Measurements from ENCODE around the gene GGPS1. TPM values are rescaled to one million over a fixed set of nuclear protein-coding genes. Genes with fewer than 3 reads are reported as not detected.
A peak's percentile ranks its signal among the peaks of the same experiment; 100 is the strongest.
"Not testable (repeated sequence)": the region's sequence is repeated elsewhere in the genome, so short reads cannot be mapped to it uniquely, and the experiment has no call there.

The GGPS1 gene
- total RNA-seq, 6 donors from 2014 or later: 5.0 to 32.6 (median 25.4) TPM

DNA sequence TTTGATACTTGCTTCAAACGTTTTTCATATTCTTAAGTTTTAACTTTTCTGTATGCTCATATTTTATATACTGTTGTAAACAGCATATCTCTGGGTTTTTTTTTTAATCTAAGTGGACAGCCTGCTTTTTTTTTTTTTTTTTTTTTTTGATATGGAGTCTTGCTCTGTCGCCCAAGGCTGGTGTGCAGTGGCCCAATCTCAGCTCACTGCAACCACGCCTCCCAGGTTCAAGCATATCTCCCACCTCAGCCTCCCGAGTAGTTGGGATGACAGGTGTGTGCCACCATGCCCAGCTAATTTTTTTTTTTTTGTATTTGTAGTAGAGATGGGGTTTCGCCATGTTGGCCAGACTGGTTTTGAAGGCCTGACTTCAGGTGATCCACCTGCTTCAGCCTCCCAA is 40.1 kb downstream of the GGPS1 start:
- H3K36me3 ChIP-seq: no peaks in the 10 kb centered on the region
- ATAC-seq (ENCODE audit: low FRiP score in 2 of 2) (no peak), DNase-seq (no peak)
- whole genome bisulfite sequencing, 2 donors: 81 to 82% methylated on average over 5 of the region's 5 CpGs
- H3K27ac ChIP-seq: peak overlapping the region in 2 of 4 donors; percentile 78 to 88
- peak overlapping the region in 1 of 4 donors; percentile 68 for H3K4me3 ChIP-seq
- TF ChIP-seq, protein P1, sequence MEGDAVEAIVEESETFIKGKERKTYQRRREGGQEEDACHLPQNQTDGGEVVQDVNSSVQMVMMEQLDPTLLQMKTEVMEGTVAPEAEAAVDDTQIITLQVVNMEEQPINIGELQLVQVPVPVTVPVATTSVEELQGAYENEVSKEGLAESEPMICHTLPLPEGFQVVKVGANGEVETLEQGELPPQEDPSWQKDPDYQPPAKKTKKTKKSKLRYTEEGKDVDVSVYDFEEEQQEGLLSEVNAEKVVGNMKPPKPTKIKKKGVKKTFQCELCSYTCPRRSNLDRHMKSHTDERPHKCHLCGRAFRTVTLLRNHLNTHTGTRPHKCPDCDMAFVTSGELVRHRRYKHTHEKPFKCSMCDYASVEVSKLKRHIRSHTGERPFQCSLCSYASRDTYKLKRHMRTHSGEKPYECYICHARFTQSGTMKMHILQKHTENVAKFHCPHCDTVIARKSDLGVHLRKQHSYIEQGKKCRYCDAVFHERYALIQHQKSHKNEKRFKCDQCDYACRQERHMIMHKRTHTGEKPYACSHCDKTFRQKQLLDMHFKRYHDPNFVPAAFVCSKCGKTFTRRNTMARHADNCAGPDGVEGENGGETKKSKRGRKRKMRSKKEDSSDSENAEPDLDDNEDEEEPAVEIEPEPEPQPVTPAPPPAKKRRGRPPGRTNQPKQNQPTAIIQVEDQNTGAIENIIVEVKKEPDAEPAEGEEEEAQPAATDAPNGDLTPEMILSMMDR (IDR thresholded peaks at IDR 0.05): no peak
- TF ChIP-seq EP300 (IDR thresholded peaks at IDR 0.05) (no peak), POLR2AphosphoS5 (IDR thresholded peaks at IDR 0.05) (no peak), POLR2A (IDR thresholded peaks at IDR 0.05) (no peak)
- no peaks in the 10 kb centered on the region for H3K9me3 ChIP-seq
- H3K27me3 ChIP-seq: no peaks in the 10 kb centered on the region
- H3K4me1 ChIP-seq: peaks cover 0 to 6% (median 6%) of the 10 kb centered on the region in 4 donors

DNA sequence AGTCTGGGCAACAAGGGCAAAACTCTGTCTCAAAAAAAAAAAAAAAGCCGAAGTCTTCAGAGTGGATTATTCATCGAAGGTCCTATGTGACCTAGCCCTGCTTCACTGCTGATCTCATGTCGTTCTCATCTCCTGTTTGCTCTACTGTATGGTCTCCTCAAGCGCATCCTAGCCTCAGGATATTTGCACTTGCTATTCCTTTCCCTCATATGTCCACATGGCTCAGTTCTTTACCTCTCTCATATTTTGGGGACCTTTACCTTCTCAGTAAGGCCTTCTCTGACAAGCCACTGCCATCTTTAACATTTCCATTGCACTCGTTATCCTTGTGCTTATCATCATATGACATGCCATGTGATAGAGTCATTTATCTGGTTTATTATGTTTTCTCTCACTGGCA is 41.4 kb downstream of the GGPS1 start:
- Histone ChIP-seq H3K9me3 (no peaks in the 10 kb centered on the region), H3K36me3 (no peaks in the 10 kb centered on the region), H3K4me3 (no peak overlapping the region), H3K4me1 (peaks cover 0 to 6% (median 6%) of the 10 kb centered on the region in 4 donors), H3K27me3 (no peaks in the 10 kb centered on the region), H3K27ac (no peak overlapping the region)
- DNase-seq: no peak
- 95 to 96% methylated on average over 5 of the region's 5 CpGs for WGBS, 2 donors
- ATAC-seq (ENCODE audit: low FRiP score in 2 of 2): no peak
- TF ChIP-seq, protein P1 (IDR thresholded peaks at IDR 0.05): no peak
- TF ChIP-seq EP300 (IDR thresholded peaks at IDR 0.05) (no peak), POLR2AphosphoS5 (IDR thresholded peaks at IDR 0.05) (no peak), POLR2A (IDR thresholded peaks at IDR 0.05) (no peak)

DNA sequence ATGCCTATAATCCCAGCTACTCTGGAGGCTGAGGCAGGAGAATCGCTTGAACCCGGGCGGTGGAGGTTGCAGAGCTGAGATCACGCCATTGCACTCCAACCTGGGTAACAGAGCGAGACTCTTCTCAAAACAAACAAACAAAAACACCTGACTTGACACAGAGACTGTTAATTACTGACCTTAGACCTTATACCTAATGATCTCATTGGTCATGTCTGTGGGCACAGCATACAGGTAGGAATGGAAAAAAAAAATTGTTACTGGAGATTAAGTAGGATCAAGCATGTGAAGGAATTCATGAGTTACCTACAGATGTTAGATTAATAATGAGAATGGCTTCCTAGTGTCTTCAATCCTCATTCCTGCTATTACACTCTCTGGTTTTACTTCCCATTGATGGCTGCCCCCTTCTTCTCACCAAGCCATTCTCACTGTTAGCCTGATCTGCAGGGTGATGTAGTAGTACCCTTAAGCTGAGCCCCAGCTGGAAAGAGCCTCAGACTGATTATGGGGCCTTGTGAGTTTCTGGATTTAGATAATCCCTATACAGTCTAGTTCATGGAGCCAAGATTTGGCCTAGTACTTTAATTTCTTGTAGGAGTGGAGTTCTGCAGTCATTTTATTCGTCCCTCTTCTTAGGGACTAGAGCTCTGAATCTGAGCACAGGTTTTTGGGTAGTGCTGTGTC is 47.7 kb downstream of the GGPS1 start:
- Histone ChIP-seq H3K27me3 (no peaks in the 10 kb centered on the region), H3K9me3 (no peaks in the 10 kb centered on the region), H3K27ac (no peak overlapping the region), H3K36me3 (peaks cover 0 to 22% (median 5%) of the 10 kb centered on the region in 4 donors), H3K4me1 (peaks cover 0 to 4% (median 0%) of the 10 kb centered on the region in 4 donors), H3K4me3 (no peak overlapping the region)
- DNase-seq (no peak), ATAC-seq (ENCODE audit: low FRiP score in 2 of 2) (no peak)
- TF ChIP-seq EP300 (IDR thresholded peaks at IDR 0.05): no peak
- TF ChIP-seq POLR2A (IDR thresholded peaks at IDR 0.05): no peak
- no peak for TF ChIP-seq POLR2AphosphoS5 (IDR thresholded peaks at IDR 0.05)
- TF ChIP-seq, protein P1 (IDR thresholded peaks at IDR 0.05): no peak
- WGBS, 2 donors: 93 to 96% methylated on average over 6 of the region's 6 CpGs

DNA sequence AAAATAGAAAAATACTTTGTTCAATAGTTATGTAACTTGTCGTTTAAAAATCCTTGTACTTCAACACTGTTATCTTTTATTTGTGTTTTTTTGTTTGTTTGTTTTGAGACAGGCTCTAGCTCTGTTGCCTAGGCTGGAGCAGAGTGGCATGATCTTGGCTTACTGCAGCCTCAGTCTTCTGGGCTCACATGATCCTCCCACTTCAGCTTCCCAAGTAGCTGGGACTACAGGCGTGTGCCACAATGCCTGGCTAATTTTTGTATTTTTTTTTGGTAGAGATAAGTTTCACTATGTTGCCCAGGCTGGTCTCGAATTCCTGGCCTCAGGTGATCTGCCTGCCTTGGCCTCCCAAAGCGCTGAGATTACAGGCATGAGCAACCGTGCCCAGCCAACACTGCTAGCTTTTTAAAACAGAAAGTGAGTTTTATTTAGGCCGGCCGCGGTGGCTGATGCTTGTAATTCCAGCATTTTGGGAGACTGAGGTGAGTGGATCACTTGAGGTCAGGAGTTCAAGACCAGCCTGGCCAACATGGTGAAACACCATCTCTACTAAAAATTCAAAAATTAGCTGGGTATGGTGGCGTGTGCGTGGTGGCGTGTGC is 49.9 kb downstream of the GGPS1 start:
- H3K9me3 ChIP-seq; ATAC-seq (ENCODE audit: low FRiP score in 2 of 2); H3K27ac ChIP-seq; H3K4me3 ChIP-seq; DNase-seq; H3K27me3 ChIP-seq; H3K4me1 ChIP-seq: not testable (repeated sequence)
- WGBS, 2 donors: 91 to 93% methylated on average over 11 of the region's 11 CpGs
- peaks cover 0 to 26% (median 9%) of the 10 kb centered on the region in 4 donors for H3K36me3 ChIP-seq

DNA sequence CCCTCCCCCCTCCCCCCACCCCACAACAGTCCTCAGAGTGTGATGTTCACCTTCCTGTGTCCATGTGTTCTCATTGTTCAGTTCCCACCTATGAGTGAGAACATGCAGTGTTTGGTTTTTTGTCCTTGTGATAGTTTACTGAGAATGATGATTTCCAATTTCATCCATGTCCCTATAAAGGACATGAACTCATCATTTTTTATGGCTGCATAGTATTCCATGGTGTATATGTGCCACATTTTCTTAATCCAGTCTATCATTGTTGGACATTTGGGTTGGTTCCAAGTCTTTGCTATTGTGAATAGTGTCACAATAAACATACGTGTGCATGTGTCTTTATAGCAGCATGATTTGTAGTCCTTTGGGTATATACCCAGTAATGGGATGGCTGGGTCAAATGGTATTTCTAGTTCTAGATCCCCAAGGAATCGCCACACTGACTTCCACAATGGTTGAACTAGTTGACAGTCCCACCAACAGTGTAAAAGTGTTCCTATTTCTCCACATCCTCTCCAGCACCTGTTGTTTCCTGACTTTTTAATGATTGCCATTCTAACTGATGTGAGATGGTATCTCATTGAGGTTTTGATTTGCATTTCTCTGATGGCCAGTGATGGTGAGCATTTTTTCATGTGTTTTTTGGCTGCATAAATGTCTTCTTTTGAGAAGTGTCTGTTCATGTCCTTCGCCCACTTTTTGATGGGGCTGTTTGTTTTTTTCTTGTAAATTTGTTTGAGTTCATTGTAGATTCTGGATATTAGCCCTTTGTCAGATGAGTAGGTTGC is 53.8 kb downstream of the GGPS1 start:
- peaks cover 0 to 19% (median 9%) of the 10 kb centered on the region in 4 donors for H3K36me3 ChIP-seq
- not testable (repeated sequence) for H3K4me3 ChIP-seq; H3K4me1 ChIP-seq; H3K9me3 ChIP-seq; H3K27me3 ChIP-seq; DNase-seq; ATAC-seq (ENCODE audit: low FRiP score in 2 of 2); H3K27ac ChIP-seq
- no CpG with 5 or more reads among the region's 3 CpGs for WGBS, 2 donors

DNA sequence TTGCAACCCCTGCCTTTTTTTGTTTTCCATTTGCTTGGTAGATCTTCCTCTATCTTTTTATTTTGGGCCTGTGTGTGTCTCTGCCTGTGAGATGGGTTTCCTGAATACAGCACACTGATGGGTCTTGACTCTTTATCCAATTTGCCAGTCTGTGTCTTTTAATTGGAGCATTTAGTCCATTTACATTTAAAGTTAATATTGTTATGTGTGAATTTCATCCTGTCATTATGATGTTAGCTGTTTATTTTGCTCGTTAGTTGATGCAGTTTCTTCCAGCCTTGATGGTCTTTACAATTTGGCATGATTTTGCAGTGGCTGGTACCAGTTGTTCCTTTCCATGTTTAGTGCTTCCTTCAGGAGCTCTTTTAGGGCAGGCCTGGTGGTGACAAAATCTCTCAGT is 57.3 kb downstream of the GGPS1 start:
- H3K27ac ChIP-seq; ATAC-seq (ENCODE audit: low FRiP score in 2 of 2); H3K4me1 ChIP-seq; H3K27me3 ChIP-seq; DNase-seq; H3K36me3 ChIP-seq; H3K9me3 ChIP-seq; H3K4me3 ChIP-seq: not testable (repeated sequence)
- WGBS, 2 donors: 100% methylated on average over 1 of the region's 1 CpG
